Stimulated activated CD8-positive, alpha-beta memory T cell treated with anti-CD3 and anti-CD28 coated beads, Interleukin-15, amount 100 ng/mL, for 1 hour (primary cell): ENCODE measurements around the gene AHDC1.

Experiments
- DNase-seq: peaks from one replicate; pipeline ENCODE4 v3.0.0-alpha.2; 2020; ENCODE audit warnings: low read depth

AHDC1 gene

DNA sequence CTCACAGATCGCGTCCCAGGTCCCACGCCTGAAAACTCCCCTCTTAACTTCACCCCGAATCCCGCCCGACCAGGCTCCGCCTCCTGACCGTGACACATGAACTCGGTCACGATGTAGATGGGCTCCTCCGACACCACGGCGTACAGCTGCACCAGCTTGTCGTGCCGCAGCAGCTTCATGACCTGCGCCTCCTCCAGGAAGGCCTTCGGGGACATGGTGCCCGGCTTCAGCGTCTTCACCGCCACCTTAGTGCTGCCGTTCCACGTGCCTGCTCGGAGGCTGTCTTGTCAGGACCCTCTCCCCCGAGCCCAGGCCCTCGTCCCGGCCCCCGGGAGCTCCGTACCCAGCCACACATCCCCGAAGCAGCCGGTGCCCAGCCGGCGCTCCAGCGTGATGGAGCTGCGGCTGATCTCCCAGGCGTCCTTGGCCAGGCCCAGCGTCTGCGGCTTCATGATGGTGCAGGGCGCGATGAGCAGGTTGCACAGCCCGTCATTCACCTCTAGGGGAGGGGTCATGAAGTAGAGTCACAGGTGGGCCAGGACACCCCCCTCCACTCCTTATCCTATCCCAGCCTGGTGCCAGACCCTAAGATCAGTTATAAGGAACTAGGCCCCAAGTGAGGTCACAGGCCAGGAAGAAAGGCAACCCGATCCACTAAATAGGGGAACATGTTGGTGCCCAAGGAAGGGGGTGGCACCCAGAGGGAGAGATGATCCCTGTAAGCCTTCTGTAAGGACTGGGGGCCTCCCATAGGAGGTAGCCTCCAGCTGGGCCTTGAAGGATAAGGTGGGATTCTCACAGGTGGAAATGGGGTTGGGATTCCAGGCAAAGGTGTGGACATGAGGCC is 11.6 kb upstream of the AHDC1 start:
- no peak for DNase-seq

DNA sequence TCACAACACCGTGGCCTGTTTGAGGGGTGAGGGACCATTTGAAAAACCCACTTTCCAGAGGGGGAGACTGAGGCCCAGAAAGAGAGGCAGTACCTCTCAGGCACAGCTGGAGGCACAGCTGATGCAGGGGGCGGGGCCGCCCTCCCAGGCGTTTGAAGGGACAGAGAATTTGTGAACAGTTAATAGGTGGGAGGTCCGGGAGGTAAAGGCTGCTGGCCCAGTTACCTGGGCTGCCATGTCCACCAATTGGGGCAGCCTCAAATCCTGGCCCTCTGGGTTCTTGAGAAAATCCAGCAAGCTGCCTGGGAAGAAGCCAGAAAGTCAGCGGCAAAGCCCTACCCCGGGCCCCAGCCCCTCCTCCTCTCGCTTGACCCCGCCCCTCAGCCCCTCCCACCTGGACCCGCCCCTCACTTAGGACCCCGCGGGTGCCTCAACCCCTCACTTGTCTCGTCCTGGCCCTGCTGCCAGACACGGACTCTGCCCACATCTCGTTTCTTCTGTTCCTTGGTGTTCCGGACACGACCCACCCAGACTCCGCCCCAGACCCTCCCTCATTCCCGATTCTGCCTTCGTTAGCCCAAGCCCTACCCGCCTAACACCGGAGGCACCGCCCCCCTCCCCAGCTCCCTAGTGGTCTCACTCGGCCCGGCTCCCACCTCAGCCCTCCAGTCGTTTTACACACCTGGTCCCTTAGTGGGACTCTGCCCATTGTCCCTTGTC is 10.8 kb upstream of the AHDC1 start:
- DNase-seq = no peak

- no peak for DNase-seq
These were observed 10.2 kb upstream of the AHDC1 start for GRCh38 chr1:27614043-27614624.

GRCh38 chr1:27612718-27613117 is 8.8 kb upstream of the AHDC1 start:
- no peak for DNase-seq

- no peak for DNase-seq
These were observed 7.5 kb upstream of the AHDC1 start for GRCh38 chr1:27611450-27611849.

DNA sequence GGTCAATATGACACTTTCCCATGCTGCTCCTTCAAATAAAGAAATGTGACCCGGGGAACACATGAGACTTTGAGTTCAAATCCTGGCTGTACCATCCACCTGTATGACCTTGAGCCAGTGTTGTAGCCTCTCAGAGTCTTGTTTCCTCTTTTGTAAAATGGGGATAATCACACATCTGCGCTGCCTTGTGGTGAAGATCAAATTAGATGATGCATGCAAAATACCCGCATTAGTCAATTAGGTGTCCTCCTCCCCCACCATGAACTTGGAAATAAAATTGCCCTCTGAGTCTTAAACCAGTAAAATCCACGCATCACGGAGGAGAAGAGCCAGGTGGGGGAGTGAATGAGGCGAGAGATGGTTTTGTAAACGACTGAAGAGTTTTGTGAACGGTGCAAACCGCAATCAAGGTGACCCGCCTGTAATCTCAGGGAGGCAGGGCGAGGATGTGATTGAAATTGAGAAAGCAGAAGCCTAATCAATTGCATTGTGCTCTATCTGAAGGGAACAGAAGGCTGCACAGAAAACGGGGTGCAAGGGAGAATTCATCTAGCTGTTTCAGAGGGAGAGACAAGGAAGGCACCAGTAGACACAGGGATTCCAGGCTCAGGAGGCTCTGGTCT is 5.8 kb upstream of the AHDC1 start:
- DNase-seq = no peak

GRCh38 chr1:27609210-27609555 is 5.2 kb upstream of the AHDC1 start:
- DNase-seq = no peak

DNA sequence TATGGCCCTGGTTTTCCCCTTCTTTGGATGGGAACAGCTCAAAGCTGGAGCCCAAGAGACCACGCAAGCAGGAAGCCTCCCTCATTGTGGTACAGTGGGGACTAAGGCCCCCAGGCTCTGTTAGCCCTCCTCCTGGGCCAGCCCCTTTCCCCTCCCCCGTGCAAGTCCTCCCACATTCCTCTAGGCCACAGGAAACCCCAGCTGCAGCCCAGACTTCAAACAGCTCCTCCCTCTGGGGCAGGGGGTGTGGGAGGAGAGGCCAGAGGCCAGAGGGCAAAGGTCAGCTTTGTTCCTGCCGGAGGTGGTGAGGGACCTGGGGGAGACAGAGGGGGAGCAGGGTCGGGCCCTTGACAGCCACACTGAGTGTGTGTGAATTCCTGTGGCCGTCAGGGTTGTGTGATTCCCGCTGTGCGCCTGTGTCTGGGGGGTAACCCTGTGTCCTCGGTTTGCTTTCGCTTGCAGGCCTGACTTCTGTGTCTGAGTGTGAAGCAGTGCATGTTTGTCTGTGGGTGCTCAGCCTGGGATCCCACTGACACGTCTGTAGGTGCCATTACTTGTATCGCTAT is 3.4 kb upstream of the AHDC1 start:
- DNase-seq = no peak

GRCh38 chr1:27606708-27607238 is 2.8 kb upstream of the AHDC1 start:
- DNase-seq = no peak

DNA sequence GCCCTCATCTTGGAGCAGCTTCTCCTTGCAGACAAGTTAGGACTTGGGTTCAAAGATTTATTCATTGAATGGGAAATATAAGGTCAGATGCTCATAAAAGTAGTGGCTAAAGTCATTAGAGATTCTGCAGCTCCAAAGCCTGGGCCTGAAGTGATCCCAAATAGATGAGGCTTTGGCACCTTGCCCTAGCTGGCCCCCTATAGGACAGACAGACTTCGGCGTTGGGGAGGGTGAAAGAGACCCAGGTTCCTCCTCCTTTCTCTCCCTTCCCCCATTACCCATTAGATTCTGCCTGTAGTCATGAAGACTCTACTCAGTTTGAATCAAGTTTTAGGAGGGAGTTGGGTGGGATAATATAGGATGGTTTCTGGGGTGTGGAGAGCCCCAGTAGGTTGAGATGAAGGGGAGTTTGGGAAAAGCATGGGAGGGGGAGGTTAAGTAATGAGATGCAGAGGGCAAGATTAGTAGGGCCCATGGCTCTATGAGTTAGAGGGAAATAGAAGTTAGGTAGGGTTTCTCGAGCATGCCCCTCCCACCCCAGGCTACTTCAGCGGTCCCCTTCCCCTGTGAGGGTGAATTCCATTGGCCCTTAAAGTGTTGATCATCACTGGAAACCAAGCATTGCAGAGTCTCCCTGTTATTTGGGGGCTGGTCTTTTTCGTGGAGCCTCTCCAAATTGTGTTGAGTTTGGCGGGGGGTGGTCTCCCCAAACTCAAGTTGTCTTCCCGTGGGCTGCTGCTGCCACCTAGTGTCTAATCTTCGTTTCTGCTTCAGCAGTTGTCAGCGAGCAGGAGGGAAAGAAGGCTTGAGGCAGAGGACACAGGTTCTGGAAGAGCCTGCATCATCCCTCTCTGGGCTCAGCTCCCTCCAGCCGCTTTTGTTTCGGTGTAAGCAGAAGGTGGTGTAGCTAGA is 2.1 kb upstream of the AHDC1 start:
- no peak for DNase-seq

DNA sequence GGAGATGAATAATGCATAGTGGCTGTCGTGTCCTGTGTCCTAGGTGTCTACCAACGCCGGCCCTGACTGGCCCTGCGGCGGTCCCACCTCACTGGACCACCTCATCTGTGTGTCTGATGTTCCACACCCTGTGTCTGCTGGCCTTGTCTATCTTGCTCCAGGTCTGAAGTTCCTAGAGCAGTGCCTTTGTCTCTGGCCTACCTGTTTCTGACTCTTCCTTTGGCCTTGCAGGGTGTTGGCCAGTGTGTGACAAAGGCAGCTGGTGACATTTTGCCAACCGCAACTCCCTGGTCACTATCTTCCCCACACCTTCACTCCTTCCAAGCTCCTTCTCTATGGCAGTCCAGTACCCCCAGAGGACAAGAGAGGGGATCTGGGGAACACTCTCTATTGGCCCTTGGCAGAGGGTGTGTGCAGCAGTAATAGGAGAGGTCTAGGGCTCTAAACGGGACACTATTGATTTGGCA is 1.4 kb upstream of the AHDC1 start:
- no peak for DNase-seq

GRCh38 chr1:27604579-27605299 is 795 bp upstream of the AHDC1 start:
- no peak for DNase-seq

GRCh38 chr1:27603309-27603680 is 649 bp downstream of the AHDC1 start:
- DNase-seq = no peak

DNA sequence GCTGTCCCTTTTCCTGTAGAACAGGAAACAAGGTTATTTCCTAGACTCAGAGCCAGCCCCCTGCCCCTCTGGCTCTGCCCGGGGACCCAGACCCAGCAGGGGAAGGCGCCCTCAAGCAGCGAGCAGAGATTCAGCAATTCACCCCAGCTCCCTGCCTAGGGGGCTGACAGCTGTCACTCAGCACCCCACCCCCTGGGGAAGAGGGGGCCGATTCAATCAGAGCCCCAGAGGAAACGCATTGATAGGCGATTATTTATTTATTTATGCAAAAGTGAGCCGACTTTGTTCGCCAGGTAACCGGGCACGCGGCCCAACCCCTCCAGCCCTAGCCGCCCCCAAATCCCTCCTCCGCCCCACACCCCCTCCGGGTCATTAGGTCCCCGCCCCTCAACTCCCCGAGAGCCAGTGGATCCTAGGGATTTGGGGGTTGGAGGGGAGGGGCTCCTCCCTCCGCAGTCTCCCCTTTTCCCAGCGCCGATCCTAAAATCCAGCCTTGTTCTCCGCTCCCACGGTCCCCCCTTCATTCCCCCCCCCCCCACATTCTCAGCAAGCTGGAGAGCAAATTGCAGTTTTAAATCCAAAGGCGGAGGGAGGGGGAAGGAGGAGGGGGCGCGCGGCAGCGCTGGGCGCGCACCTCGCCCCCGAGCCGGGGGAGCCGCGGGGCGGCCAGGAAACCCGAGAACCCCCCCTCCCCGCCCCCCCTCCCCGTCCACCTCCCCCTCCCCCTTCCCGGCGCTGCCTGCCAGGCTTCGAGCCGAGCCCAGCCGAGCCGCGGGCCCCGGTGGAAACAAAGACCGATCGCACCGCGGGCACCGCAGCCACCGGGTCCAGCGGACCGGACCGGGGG is 1.3 kb downstream of the AHDC1 start:
- DNase-seq = no peak

DNA sequence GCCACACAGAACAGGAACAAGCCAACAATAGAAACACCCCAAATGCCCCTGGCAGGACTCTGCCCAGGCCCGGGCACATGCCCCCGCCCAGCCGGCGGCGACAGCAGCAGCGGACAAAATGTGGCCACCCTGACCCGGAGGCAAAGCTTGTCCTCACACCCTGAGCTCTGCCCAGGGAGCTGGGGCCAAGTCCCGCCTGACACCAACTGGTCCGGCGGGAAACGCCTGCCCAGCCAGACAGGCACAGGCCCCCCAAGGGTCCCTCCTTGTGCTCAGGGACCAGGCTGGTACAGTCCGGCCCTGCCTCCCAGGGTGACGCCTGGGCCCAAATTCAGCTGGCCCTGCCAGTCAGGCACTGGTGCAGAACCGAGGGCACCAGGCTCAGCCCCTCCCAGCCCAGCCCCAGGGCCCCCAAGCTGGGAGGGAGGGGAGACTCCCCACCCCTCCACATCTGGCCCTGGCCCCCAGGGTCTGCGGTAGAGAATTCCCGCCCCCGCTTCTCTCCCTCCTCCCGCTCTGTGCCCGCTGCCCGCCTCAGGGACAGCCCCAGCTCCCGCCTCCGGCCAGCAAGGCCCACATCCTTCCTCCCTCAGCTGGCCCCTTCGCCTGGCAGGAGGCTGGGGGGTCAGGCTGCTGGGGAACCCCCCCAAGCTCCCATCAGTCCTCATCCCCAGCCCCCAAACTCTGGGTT is 2.0 kb downstream of the AHDC1 start:
- DNase-seq = no peak

GRCh38 chr1:27601321-27601770 is 2.6 kb downstream of the AHDC1 start:
- DNase-seq = no peak

GRCh38 chr1:27600498-27601175 is 3.3 kb downstream of the AHDC1 start:
- no peak for DNase-seq
